WERI-Rb-1 (cell line): Measurements from ENCODE around the gene RS1.

ENCODE experiments used
- DNase-seq: peaks from one replicate; pipeline ENCODE4 v3.0.0-alpha.2; 2020
- H3K27ac ChIP-seq: fragments of 250-450 bp; sonication (Bioruptor Pico); 2 replicates; pipeline ENCODE4 v1.5.1; 2020; ENCODE audit warnings: mild to moderate bottlenecking, moderate library complexity
- H3K27me3 ChIP-seq: fragments of 250-450 bp; sonication (Bioruptor Pico); 2 replicates; pipeline ENCODE4 v1.5.1; 2021; ENCODE audit warnings: mild to moderate bottlenecking, low read depth, moderate library complexity; ENCODE audit not compliant: insufficient read depth, severe bottlenecking
- H3K36me3 ChIP-seq: fragments of 250-450 bp; sonication (Bioruptor Pico); 2 replicates; pipeline ENCODE4 v1.5.1; 2020; ENCODE audit warnings: mild to moderate bottlenecking, moderate library complexity
- H3K4me3 ChIP-seq: 2 replicates; pipeline ENCODE4 v1.5.1; 2011; ENCODE audit warnings: low read depth, mild to moderate bottlenecking, control low read depth, low read length
- H3K9me3 ChIP-seq: fragments of 250-450 bp; sonication (Bioruptor Pico); 2 replicates; pipeline ENCODE4 v1.5.1; 2021; ENCODE audit warnings: mild to moderate bottlenecking, moderate library complexity; ENCODE audit not compliant: severe bottlenecking
- TF ChIP-seq, protein P1 (sequence below): IDR thresholded peaks from 2 replicates; pipeline ENCODE4 v1.5.1; 2011; ENCODE audit warnings: low read depth, mild to moderate bottlenecking, control low read depth, inconsistent platforms, low read length

Gene RS1

DNA sequence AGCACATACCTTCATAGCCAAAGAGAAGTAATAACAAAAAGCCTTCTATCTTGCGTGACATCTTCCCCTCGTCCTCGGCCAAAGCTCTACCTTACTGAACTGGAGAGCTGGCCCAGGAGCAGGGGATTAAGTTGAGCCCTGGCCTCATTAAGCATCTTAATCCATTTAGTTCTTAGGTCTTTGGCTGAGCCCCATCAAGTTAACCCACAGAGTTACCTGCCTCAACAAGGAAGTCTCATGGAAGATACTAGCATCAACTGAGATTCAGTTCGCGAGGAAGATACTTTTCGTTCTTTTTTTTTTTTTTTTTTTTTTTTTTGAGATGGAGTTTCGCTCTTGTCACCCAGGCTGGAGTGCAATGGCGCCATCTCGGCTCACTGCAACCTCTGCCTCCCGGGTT lies at the start of gene RS1:
TSS of gene RS1 (minus strand) at position 101 of the 400 bp plus-strand sequence. CDS start at position 61, 40 bp downstream.
- Histone ChIP-seq H3K9me3 (no peaks in the 10 kb centered on the region), H3K4me3 (peak within 1 kb of the TSS; percentile 62), H3K27me3 (no peaks in the 10 kb centered on the region), H3K36me3 (peaks cover 15% of the 10 kb centered on the region; the same call in 1 of the 2 replicates), H3K27ac (peak within 1 kb of the TSS; percentile 94)
- peak; percentile 87 for DNase-seq
- TF ChIP-seq, protein P1, sequence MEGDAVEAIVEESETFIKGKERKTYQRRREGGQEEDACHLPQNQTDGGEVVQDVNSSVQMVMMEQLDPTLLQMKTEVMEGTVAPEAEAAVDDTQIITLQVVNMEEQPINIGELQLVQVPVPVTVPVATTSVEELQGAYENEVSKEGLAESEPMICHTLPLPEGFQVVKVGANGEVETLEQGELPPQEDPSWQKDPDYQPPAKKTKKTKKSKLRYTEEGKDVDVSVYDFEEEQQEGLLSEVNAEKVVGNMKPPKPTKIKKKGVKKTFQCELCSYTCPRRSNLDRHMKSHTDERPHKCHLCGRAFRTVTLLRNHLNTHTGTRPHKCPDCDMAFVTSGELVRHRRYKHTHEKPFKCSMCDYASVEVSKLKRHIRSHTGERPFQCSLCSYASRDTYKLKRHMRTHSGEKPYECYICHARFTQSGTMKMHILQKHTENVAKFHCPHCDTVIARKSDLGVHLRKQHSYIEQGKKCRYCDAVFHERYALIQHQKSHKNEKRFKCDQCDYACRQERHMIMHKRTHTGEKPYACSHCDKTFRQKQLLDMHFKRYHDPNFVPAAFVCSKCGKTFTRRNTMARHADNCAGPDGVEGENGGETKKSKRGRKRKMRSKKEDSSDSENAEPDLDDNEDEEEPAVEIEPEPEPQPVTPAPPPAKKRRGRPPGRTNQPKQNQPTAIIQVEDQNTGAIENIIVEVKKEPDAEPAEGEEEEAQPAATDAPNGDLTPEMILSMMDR = no peak

DNA sequence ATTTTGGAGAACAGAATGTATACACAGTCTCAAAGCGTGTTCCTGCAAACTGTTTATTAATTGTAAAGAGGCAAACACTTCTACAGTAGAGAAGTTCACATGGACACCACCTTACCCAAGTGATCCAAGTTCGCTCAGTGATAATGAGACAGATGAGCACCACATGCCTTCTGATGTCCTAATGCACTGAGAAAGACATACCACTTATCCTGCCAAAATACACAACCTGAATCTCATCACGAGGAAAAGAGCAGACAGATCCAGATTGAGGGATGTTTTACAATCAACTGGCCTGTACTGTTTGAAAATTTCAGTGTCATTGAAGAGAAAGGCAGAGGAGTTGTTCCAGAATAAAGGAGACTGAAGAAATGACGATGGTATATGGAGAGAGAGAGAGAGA lies 47.9 kb upstream of the RS1 start:
- TF ChIP-seq, protein P1 = no peak

DNA sequence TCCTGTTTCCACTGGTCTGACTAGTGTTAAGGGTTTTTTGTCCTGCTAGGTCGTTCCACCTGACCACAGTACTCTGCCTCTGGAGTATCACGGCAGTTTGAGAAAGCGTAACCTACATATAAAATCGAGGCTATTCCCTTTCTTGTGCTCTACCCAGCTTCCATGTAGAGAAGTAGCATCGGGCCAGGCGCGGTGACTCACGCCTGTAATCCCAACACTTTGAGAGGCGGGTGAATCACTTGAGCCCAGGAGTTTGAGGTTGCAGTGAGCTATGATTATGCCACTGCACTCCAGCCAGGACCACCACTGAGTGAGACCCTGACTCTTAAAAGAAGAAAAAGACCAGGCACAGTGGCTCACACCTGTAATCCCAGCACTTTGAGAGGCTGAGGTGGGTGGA lies 43.0 kb upstream of the RS1 start:
- Histone ChIP-seq H3K9me3 (peaks cover 9% of the 10 kb centered on the region), H3K4me3 (no peak overlapping the region), H3K27ac (no peak overlapping the region), H3K27me3 (no peaks in the 10 kb centered on the region), H3K36me3 (peaks cover 34% of the 10 kb centered on the region)
- DNase-seq = no peak
- TF ChIP-seq, protein P1 = no peak

More for the DNA sequence above, 47.9 kb upstream of the RS1 start:
- Histone ChIP-seq H3K9me3 (no peaks in the 10 kb centered on the region), H3K36me3 (peaks cover 23% of the 10 kb centered on the region), H3K27ac (no peak overlapping the region), H3K4me3 (no peak overlapping the region), H3K27me3 (no peaks in the 10 kb centered on the region)
- DNase-seq = no peak

DNA sequence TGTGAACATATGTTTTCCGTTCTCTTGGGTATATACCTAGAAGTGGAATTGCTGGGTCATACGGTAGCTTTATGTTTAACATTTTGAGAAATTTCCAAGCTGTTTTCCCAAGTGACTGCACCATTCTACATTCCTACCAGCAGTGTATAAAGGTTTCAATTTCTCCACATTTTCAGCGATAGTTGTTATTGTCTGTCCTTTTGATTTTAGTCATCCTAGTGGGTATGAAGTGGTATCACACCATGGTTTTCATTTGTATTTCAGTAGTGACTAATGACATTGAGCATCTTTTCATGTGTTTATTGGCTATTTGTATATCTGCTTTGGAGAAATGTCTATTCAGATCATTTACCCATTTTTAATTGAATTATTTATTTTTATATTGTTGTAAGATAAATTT lies 37.9 kb upstream of the RS1 start:
- no peak overlapping the region for H3K4me3 ChIP-seq
- peaks cover 18% of the 10 kb centered on the region for H3K36me3 ChIP-seq
- no peak for DNase-seq
- no peak overlapping the region for H3K27ac ChIP-seq
- no peaks in the 10 kb centered on the region for H3K27me3 ChIP-seq
- TF ChIP-seq, protein P1 = 0 out of 2 replicates have a peak, but pooled peaks have one; percentile 5
- peaks cover 9% of the 10 kb centered on the region for H3K9me3 ChIP-seq

DNA sequence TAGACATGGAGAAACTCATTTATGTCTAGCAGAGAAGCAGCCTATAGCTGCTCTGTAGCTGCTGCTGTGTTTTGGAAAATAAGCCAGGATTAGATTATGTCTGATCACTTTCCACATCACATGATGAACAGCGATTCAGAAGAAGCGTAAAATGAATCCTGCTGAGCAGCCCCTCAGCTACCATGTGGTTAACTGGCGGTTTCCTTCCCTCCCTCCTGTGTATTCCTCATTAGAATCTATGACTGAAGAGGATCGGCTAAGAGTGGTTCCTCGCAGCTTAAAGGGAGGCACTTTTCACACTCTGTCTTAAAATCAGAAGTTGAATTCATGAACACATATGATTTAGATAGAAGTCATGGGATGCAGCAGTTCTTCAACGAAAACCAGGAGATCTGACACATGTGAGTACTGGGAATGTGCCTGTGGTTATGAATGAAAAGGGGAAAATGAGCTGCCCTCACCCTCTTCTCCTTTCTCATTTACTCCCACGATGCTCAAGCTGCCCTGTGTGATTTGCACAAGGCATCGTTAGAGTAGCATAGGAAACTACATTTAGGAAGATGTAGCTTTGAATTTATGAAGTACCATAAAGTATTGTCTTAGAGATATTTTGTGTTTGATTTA lies 35.6 kb upstream of the RS1 start, which contains the start of gene PPEF1:
TSS of gene PPEF1 (plus strand) at position 220 of the 624 bp plus-strand sequence. CDS start at position 356, 136 bp downstream.
- peak; percentile 73 for DNase-seq
- H3K27ac ChIP-seq = peak within 1 kb of the TSS; percentile 78
- H3K36me3 ChIP-seq = peaks cover 12% of the 10 kb centered on the region
- peaks cover 9% of the 10 kb centered on the region for H3K9me3 ChIP-seq
- TF ChIP-seq, protein P1 = no peak
- H3K27me3 ChIP-seq = no peaks in the 10 kb centered on the region
- peak within 1 kb of the TSS; percentile 68 for H3K4me3 ChIP-seq
